GM21447 (cell line): ENCODE data around the gene CEP85L.
"Not testable (repeated sequence)": the region's sequence is repeated elsewhere in the genome, so short reads cannot be mapped to it uniquely, and the experiment has no call there.

Experiments used
- ATAC-seq: cut with Tn5 transposase; IDR thresholded peaks from one replicate; pipeline ENCODE4 v1.9.1; 2021; ENCODE audit not compliant: unreplicated experiment

The CEP85L gene

GRCh38 chr6:118434147-118434546, 217.2 kb downstream of the CEP85L start:
- not testable (repeated sequence) for ATAC-seq

GRCh38 chr6:118421312-118421711, 230.1 kb downstream of the CEP85L start:
- ATAC-seq, result not testable (repeated sequence)

GRCh38 chr6:118419448-118420394, 231.7 kb downstream of the CEP85L start:
- no peak for ATAC-seq
